Epithelial cell of proximal tubule (primary cell): ENCODE data around the gene PTGS2. TPM values are rescaled to one million over a fixed set of nuclear protein-coding genes. Genes with fewer than 3 reads are reported as not detected.

Source experiments
- DNase-seq: peaks from one replicate; pipeline ENCODE4 v3.0.0-alpha.2; 2011; ENCODE audit warnings: low read depth
- H3K4me3 ChIP-seq: 2 replicates; pipeline ENCODE4 v1.5.1; 2011; ENCODE audit warnings: low read depth, mild to moderate bottlenecking, low read length
- CTCF ChIP-seq: conservative IDR thresholded peaks from 2 replicates; pipeline ENCODE4 v1.5.1; 2012; ENCODE audit warnings: low read depth, mild to moderate bottlenecking, low read length
- total RNA-seq: library from RNA; depleted of rRNA; stranded (reverse); fragments of >200 nt; gene quantifications from 2 replicates; pipeline ENCODE4 v1.2.3, GENCODE V29; 2015

The PTGS2 gene
- total RNA-seq, 1 donor from 2014 or later: 4.3 TPM

GRCh38 chr1:186681801-186682200 is 1.6 kb upstream of the PTGS2 start:
- DNase-seq: no peak
- no peak overlapping the region for H3K4me3 ChIP-seq
- TF ChIP-seq CTCF: no peak

DNA sequence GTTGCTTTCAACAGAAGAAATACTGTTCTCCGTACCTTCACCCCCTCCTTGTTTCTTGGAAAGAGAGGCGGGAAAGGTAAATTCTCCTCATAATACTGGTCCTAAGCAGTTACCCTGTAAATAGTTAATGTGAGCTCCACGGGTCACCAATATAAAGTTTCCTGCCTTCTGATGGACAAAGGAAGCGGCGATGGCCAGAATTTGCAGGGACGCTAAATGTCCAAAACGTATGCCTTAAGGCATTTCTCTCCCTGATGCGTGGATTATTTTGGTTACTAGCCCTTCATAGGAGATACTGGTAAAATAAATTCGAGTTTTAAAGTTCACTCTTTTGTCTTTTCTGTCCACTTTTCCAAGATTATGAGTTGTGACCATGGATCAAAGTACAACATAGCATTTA is 898 bp upstream of the PTGS2 start:
- no peak for DNase-seq
- peak overlapping the region; percentile 63 for H3K4me3 ChIP-seq
- no peak for TF ChIP-seq CTCF

DNA sequence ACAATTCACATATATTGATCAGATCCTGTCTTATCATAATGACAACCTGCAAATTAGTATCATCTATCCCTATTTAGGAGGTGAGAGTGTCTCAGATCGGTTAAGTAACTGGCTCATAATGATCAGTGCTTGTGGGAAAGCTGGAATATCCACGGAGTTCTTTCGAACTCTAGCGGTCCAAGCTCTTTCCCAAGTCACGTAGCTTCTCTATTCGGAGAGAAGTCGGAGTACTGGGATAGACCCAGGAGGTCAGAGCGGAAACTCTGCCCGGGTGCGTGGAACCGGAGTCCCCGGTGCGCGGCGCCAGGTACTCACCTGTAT is 339 bp downstream of the PTGS2 start:
- DNase-seq: no peak
- peak overlapping the region; percentile 63 for H3K4me3 ChIP-seq
- no peak for TF ChIP-seq CTCF

DNA sequence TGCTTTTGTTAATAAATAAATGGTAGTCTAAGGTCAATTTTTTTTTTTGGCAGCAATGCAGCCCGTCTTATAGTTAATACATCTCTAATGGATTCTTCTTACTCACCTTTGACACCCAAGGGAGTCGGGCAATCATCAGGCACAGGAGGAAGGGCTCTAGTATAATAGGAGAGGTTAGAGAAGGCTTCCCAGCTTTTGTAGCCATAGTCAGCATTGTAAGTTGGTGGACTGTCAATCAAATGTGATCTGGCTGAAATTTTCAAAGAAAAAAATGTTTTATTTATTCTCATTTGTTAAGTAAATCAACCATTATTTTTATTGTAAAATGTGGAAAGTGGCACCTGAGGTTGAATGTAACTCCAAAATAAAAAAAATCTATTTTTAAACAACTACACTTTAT is 2.1 kb downstream of the PTGS2 start:
- TF ChIP-seq CTCF: no peak
- no peak for DNase-seq
- H3K4me3 ChIP-seq: no peak overlapping the region

GRCh38 chr1:186672596-186672995 is 7.6 kb downstream of the PTGS2 start:
- TF ChIP-seq CTCF: no peak
- no peak for DNase-seq
- no peak overlapping the region for H3K4me3 ChIP-seq

- no peak overlapping the region for H3K4me3 ChIP-seq
- no peak for TF ChIP-seq CTCF
- no peak for DNase-seq
Observed at GRCh38 chr1:186672131-186672530, 8.1 kb downstream of the PTGS2 start.

- no peak for TF ChIP-seq CTCF
- no peak for DNase-seq
- no peak overlapping the region for H3K4me3 ChIP-seq
Observed at GRCh38 chr1:186671136-186671825, 8.9 kb downstream of the PTGS2 start.
